Transverse colon (tissue), 4 donors: Measurements from ENCODE around the gene STK39.

Experiments
- EP300 ChIP-seq: sonication (generic); formaldehyde crosslinking; IDR thresholded peaks from one replicate; pipeline ENCODE4 v1.6.1; 2017; ENCODE audit warnings: antibody characterized with exemption, low read depth
- POLR2A ChIP-seq: fragments of 450-650 bp; IDR thresholded peaks from one replicate; pipeline ENCODE4 v1.6.1; 2016; ENCODE audit warnings: antibody characterized with exemption, mild to moderate bottlenecking, moderate library complexity
- POLR2AphosphoS5 ChIP-seq, 3 donors: sonication (generic); formaldehyde crosslinking; IDR thresholded peaks; one replicate each; pipeline ENCODE4 v1.6.1; 2016; ENCODE audit warnings: antibody characterized with exemption in 3 of 3
- TF ChIP-seq, protein P1 (sequence below), 5 experiments: fragments of 200-600 bp in 3 of 5; fragments of 450-650 bp in 2 of 5; sonication (generic) in 3 of 5; IDR thresholded peaks; 1 replicate in 2 of 5; 2 replicates in 3 of 5; pipeline ENCODE4 v1.5.1; 2016 to 2017; ENCODE audit warnings: antibody characterized with exemption in 5 of 5, inconsistent platforms in 3 of 5, mild to moderate bottlenecking in 2 of 5, moderate library complexity in 1 of 5

- TF ChIP-seq POLR2A, result no peak
- TF ChIP-seq, protein P1, sequence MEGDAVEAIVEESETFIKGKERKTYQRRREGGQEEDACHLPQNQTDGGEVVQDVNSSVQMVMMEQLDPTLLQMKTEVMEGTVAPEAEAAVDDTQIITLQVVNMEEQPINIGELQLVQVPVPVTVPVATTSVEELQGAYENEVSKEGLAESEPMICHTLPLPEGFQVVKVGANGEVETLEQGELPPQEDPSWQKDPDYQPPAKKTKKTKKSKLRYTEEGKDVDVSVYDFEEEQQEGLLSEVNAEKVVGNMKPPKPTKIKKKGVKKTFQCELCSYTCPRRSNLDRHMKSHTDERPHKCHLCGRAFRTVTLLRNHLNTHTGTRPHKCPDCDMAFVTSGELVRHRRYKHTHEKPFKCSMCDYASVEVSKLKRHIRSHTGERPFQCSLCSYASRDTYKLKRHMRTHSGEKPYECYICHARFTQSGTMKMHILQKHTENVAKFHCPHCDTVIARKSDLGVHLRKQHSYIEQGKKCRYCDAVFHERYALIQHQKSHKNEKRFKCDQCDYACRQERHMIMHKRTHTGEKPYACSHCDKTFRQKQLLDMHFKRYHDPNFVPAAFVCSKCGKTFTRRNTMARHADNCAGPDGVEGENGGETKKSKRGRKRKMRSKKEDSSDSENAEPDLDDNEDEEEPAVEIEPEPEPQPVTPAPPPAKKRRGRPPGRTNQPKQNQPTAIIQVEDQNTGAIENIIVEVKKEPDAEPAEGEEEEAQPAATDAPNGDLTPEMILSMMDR (IDR thresholded peaks at IDR 0.05), result no peak
- TF ChIP-seq POLR2AphosphoS5 (IDR thresholded peaks at IDR 0.05), result no peak
- TF ChIP-seq EP300, result no peak
Observed at GRCh38 chr2:167990062-167990461, 257.3 kb downstream of the STK39 start.
